HepG2 (cell line): Measurements from ENCODE around the gene TMEM39A.

Experiments used
- CTCF ChIP-seq: sonication (generic); formaldehyde crosslinking; IDR thresholded peaks from 2 replicates; pipeline ENCODE4 v1.5.0; 2020; ENCODE audit warnings: mild to moderate bottlenecking, missing genetic modification reagents, moderate library complexity
- ELF4 ChIP-seq: sonication (generic); formaldehyde crosslinking; IDR thresholded peaks from 2 replicates; pipeline ENCODE4 v1.5.0; 2020; ENCODE audit warnings: missing genetic modification reagents, mild to moderate bottlenecking, moderate library complexity, borderline replicate concordance
- MEIS1 ChIP-seq: sonication (generic); formaldehyde crosslinking; IDR thresholded peaks from 2 replicates; pipeline ENCODE4 v1.9.0; 2021; ENCODE audit warnings: mild to moderate bottlenecking, missing genetic modification reagents, moderate library complexity, borderline replicate concordance
- RNF219 ChIP-seq: sonication (generic); formaldehyde crosslinking; IDR thresholded peaks from 2 replicates; pipeline ENCODE4 v1.5.0; 2020; ENCODE audit warnings: mild to moderate bottlenecking, missing genetic modification reagents
- ZNF629 ChIP-seq: sonication (generic); formaldehyde crosslinking; conservative IDR thresholded peaks from 2 replicates; pipeline ENCODE4 v1.5.0; 2020; ENCODE audit warnings: missing genetic modification reagents
- ZNF724P ChIP-seq: sonication (generic); formaldehyde crosslinking; IDR thresholded peaks from 2 replicates; pipeline ENCODE4 v1.8.0; 2022; ENCODE audit warnings: missing genetic modification reagents, borderline replicate concordance
- ZNF747 ChIP-seq: sonication (generic); formaldehyde crosslinking; IDR thresholded peaks from 2 replicates; pipeline ENCODE4 v1.8.1; 2023; ENCODE audit warnings: missing genetic modification reagents, mild to moderate bottlenecking, borderline replicate concordance

- TF ChIP-seq MEIS1 (CRISPR knock-in tag) (no peak), ZNF629 (CRISPR knock-in tag) (no peak), ELF4 (CRISPR knock-in tag) (no peak), CTCF (CRISPR knock-in tag) (no peak), RNF219 (CRISPR knock-in tag) (no peak), ZNF747 (CRISPR knock-in tag) (no peak), ZNF724P (CRISPR knock-in tag) (no peak)
Measured at GRCh38 chr3:119444590-119444989, 18.8 kb downstream of the TMEM39A start.
